ENCODE results near the gene PPP1R26. TPM values are rescaled to one million over a fixed set of nuclear protein-coding genes. Genes with fewer than 3 reads are reported as not detected.

Gene PPP1R26
- total and polyA plus RNA-seq, 4 donors, result 16.1 to 37.8 (median 28.4) TPM

Other genes starting within 250 kb of the PPP1R26 start
- 10 to 100 TPM; 10.9 to 23.5 TPM for gene MRPS2, start 20.9 kb downstream of the PPP1R26 start, total RNA-seq
- 10 to 100 TPM; 53.6 to 60.9 TPM for gene MRPS2, start 20.9 kb downstream of the PPP1R26 start, polyA plus RNA-seq (ENCODE audit: insufficient read length in 2 of 2)
- not detected for gene LCN1, start 41.7 kb downstream of the PPP1R26 start, total RNA-seq
- not detected for gene LCN1, start 41.7 kb downstream of the PPP1R26 start, polyA plus RNA-seq (ENCODE audit: insufficient read length in 2 of 2)
- not detected for gene OBP2A, start 66.3 kb downstream of the PPP1R26 start, total RNA-seq
- not detected for gene OBP2A, start 66.3 kb downstream of the PPP1R26 start, polyA plus RNA-seq (ENCODE audit: insufficient read length in 2 of 2)
- under 1 TPM in 1 of 2 donors, not detected in 1; 0.55 TPM for gene PAEP, start 82.0 kb downstream of the PPP1R26 start, total RNA-seq
- under 1 TPM in 1 of 2 donors, not detected in 1; 0.42 TPM for gene PAEP, start 82.0 kb downstream of the PPP1R26 start, polyA plus RNA-seq (ENCODE audit: insufficient read length in 2 of 2)
- not detected for gene GLT6D1, start 159.8 kb downstream of the PPP1R26 start, total RNA-seq
- gene GLT6D1, start 159.8 kb downstream of the PPP1R26 start, polyA plus RNA-seq (ENCODE audit: insufficient read length in 2 of 2), result not detected
- gene LCN9, start 183.5 kb downstream of the PPP1R26 start, total RNA-seq, result not detected
- not detected for gene LCN9, start 183.5 kb downstream of the PPP1R26 start, polyA plus RNA-seq (ENCODE audit: insufficient read length in 2 of 2)
- under 1 TPM; 0.50 to 0.99 TPM for gene SOHLH1, start 219.7 kb downstream of the PPP1R26 start, total RNA-seq
- gene SOHLH1, start 219.7 kb downstream of the PPP1R26 start, polyA plus RNA-seq (ENCODE audit: insufficient read length in 2 of 2), result 1 to 10 TPM in 1 of 2 donors, under 1 TPM in 1; 0.43 to 1.0 TPM
- gene KCNT1, start 222.4 kb downstream of the PPP1R26 start, total RNA-seq, result 10 to 100 TPM in 1 of 2 donors, 1 to 10 TPM in 1; 9.5 to 14.7 TPM
- 10 to 100 TPM; 17.8 to 24.7 TPM for gene KCNT1, start 222.4 kb downstream of the PPP1R26 start, polyA plus RNA-seq (ENCODE audit: insufficient read length in 2 of 2)